Measurements from ENCODE around the gene ST14.

The ST14 gene

GRCh38 chr11:130159657-130160497, at the start of gene ST14:
TSS of gene ST14 (plus strand) at chr11:130159782. CDS start at chr11:130159980, 198 bp downstream.
- H3K4me1 ChIP-seq (ENCODE audit: control insufficient read depth, insufficient read depth, low read length) = no peaks in the 10 kb centered on the region
- ChIA-PET CTCF (no interaction called here), POLR2A (no interaction called here)
- peak within 1 kb of the TSS; percentile 20 for H3K4me3 ChIP-seq (ENCODE audit: low read depth, low read length)
- no peak for TF ChIP-seq ZNF157 (tag by site-specific recombination; IDR thresholded peaks at IDR 0.05)
- H3K27ac ChIP-seq (ENCODE audit: extremely low read depth, low read depth, low read length) = no peak within 1 kb of the TSS
- no peaks in the 10 kb centered on the region for H3K36me3 ChIP-seq (ENCODE audit: control insufficient read depth in 2 of 2, insufficient read depth in 1 of 2, low read length in 2 of 2)
- no peaks in the 10 kb centered on the region for H3K9me3 ChIP-seq (ENCODE audit: control insufficient read depth, insufficient read depth, low read depth, low read length)

- TF ChIP-seq ZNF596 (tag by site-specific recombination; IDR thresholded peaks at IDR 0.05) = no peak
- TF ChIP-seq ZNF184 (tag by site-specific recombination; IDR thresholded peaks at IDR 0.05) = no peak
- TF ChIP-seq ZNF501 (tag by site-specific recombination; IDR thresholded peaks at IDR 0.05) = no peak
- no peak for TF ChIP-seq ZNF623 (tag by site-specific recombination; IDR thresholded peaks at IDR 0.05)
- TF ChIP-seq ZNF26 (tag by site-specific recombination; IDR thresholded peaks at IDR 0.05) = no peak
- TF ChIP-seq ZBTB49 (tag by site-specific recombination; IDR thresholded peaks at IDR 0.05; ENCODE audit: low read depth) = no peak
- TF ChIP-seq BCL11B (tag by site-specific recombination; IDR thresholded peaks at IDR 0.05; ENCODE audit: low read depth) = no peak
- TF ChIP-seq ZNF645 (tag by site-specific recombination; IDR thresholded peaks at IDR 0.05) = no peak
- no peak for TF ChIP-seq ZSCAN5A (tag by site-specific recombination; IDR thresholded peaks at IDR 0.05)
- no peak for TF ChIP-seq ZNF324 (tag by site-specific recombination; IDR thresholded peaks at IDR 0.05)
- no peak for TF ChIP-seq ZNF521 (tag by site-specific recombination; IDR thresholded peaks at IDR 0.05)
- TF ChIP-seq ZNF121 (tag by site-specific recombination; IDR thresholded peaks at IDR 0.05) = no peak
- TF ChIP-seq KLF8 (tag by site-specific recombination; IDR thresholded peaks at IDR 0.05) = no peak
- TF ChIP-seq PRDM1 (tag by site-specific recombination; IDR thresholded peaks at IDR 0.05) = no peak
- TF ChIP-seq ZNF488 (tag by site-specific recombination; IDR thresholded peaks at IDR 0.05) = no peak
- TF ChIP-seq ZNF600 (tag by site-specific recombination; IDR thresholded peaks at IDR 0.05) = no peak
- no peak overlapping the region for H3K4me3 ChIP-seq (ENCODE audit: low read depth, low read length)
- POLR2A ChIA-PET = no interaction called here
- H3K36me3 ChIP-seq (ENCODE audit: control insufficient read depth in 2 of 2, insufficient read depth in 1 of 2, low read length in 2 of 2) = peaks cover 0 to 36% of the 10 kb centered on the region in 2 experiments; a peak in 2 of 3 replicates
- no peak overlapping the region for H3K27ac ChIP-seq (ENCODE audit: extremely low read depth, low read depth, low read length)
- peaks cover 2% of the 10 kb centered on the region; the same call in 1 of the 2 replicates for H3K4me1 ChIP-seq (ENCODE audit: control insufficient read depth, insufficient read depth, low read length)
- CTCF ChIA-PET = interaction anchor here (1.2 kb wide), 1 partner anchor 9 kb away, joined by 3 read pairs; no protein-coding TSS in a partner anchor
- H3K9me3 ChIP-seq (ENCODE audit: control insufficient read depth, insufficient read depth, low read depth, low read length) = no peaks in the 10 kb centered on the region
Measured at GRCh38 chr11:130110339-130111108, 49.1 kb upstream of the ST14 start.
